Measurements from ENCODE around the gene FOXO4.

GRCh38 chrX:71082822-71083221, 12.8 kb upstream of the FOXO4 start:
- TF ChIP-seq, protein P1, sequence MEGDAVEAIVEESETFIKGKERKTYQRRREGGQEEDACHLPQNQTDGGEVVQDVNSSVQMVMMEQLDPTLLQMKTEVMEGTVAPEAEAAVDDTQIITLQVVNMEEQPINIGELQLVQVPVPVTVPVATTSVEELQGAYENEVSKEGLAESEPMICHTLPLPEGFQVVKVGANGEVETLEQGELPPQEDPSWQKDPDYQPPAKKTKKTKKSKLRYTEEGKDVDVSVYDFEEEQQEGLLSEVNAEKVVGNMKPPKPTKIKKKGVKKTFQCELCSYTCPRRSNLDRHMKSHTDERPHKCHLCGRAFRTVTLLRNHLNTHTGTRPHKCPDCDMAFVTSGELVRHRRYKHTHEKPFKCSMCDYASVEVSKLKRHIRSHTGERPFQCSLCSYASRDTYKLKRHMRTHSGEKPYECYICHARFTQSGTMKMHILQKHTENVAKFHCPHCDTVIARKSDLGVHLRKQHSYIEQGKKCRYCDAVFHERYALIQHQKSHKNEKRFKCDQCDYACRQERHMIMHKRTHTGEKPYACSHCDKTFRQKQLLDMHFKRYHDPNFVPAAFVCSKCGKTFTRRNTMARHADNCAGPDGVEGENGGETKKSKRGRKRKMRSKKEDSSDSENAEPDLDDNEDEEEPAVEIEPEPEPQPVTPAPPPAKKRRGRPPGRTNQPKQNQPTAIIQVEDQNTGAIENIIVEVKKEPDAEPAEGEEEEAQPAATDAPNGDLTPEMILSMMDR (IDR thresholded peaks at IDR 0.05) = no peak
- TF ChIP-seq EP300 (IDR thresholded peaks at IDR 0.05) (no peak), POLR2A (IDR thresholded peaks at IDR 0.05; ENCODE audit: low read length) (no peak)

All from A549 (cell line).